HepG2 (cell line): ENCODE data around the gene MRPL58. TPM values are rescaled to one million over a fixed set of nuclear protein-coding genes. Genes with fewer than 3 reads are reported as not detected.
A peak's percentile ranks its signal among the peaks of the same experiment; 100 is the strongest.

Experiments
- ISX ChIP-seq: sonication (generic); formaldehyde crosslinking; conservative IDR thresholded peaks from 2 replicates; pipeline ENCODE4 v1.5.0; 2020; ENCODE audit warnings: missing genetic modification reagents
- JUNB ChIP-seq: sonication (generic); formaldehyde crosslinking; IDR thresholded peaks from 2 replicates; pipeline ENCODE4 v1.8.0; 2022; ENCODE audit warnings: missing genetic modification reagents, mild to moderate bottlenecking, borderline replicate concordance
- KAT2B ChIP-seq: fragments of 150-350 bp; IDR thresholded peaks from 2 replicates; pipeline ENCODE4 v1.6.1; 2014; ENCODE audit warnings: low read depth, low read length, borderline replicate concordance
- NCOA1 ChIP-seq: sonication (generic); formaldehyde crosslinking; IDR thresholded peaks from 2 replicates; pipeline ENCODE4 v1.9.0; 2021; ENCODE audit warnings: missing genetic modification reagents
- RFXAP ChIP-seq: sonication (generic); formaldehyde crosslinking; IDR thresholded peaks from 2 replicates; pipeline ENCODE4 v1.4.0; 2020; ENCODE audit warnings: missing genetic modification reagents, borderline replicate concordance
- SETDB1 ChIP-seq: sonication (generic); formaldehyde crosslinking; IDR thresholded peaks from 2 replicates; pipeline ENCODE4 v1.5.1; 2020; ENCODE audit warnings: missing genetic modification reagents, mild to moderate bottlenecking, borderline replicate concordance
- SMARCC2 ChIP-seq: fragments of 450-650 bp; IDR thresholded peaks from 2 replicates; pipeline ENCODE4 v1.6.1; 2017; ENCODE audit warnings: antibody characterized with exemption, mild to moderate bottlenecking
- SSRP1 ChIP-seq: IDR thresholded peaks from 2 replicates; pipeline ENCODE4 v1.6.1; 2016; ENCODE audit warnings: control low read depth
- TRIM22 ChIP-seq: fragments of 450-650 bp; IDR thresholded peaks from 2 replicates; pipeline ENCODE4 v1.6.1; 2017
- YEATS2 ChIP-seq: sonication (generic); formaldehyde crosslinking; IDR thresholded peaks from 2 replicates; pipeline ENCODE4 v1.4.0; 2020; ENCODE audit warnings: missing genetic modification reagents, borderline replicate concordance
- ZFP82 ChIP-seq: sonication (generic); formaldehyde crosslinking; IDR thresholded peaks from 2 replicates; pipeline ENCODE4 v1.5.1; 2020; ENCODE audit warnings: mild to moderate bottlenecking, missing genetic modification reagents, borderline replicate concordance
- ZMYM2 ChIP-seq: sonication (generic); formaldehyde crosslinking; IDR thresholded peaks from 2 replicates; pipeline ENCODE4 v1.8.0; 2022; ENCODE audit warnings: mild to moderate bottlenecking, missing genetic modification reagents
- ZNF556 ChIP-seq: sonication (generic); formaldehyde crosslinking; IDR thresholded peaks from 2 replicates; pipeline ENCODE4 v1.4.0; 2020; ENCODE audit warnings: mild to moderate bottlenecking, missing genetic modification reagents, borderline replicate concordance
- ZNF678 ChIP-seq: sonication (generic); formaldehyde crosslinking; IDR thresholded peaks from 2 replicates; pipeline ENCODE4 v1.4.0; 2020; ENCODE audit warnings: mild to moderate bottlenecking, missing genetic modification reagents
- ZNF883 ChIP-seq: sonication (generic); formaldehyde crosslinking; IDR thresholded peaks from 2 replicates; pipeline ENCODE4 v1.5.1; 2020; ENCODE audit warnings: mild to moderate bottlenecking, missing genetic modification reagents; ENCODE audit errors: not compliant biosample characterization
- polyA plus RNA-seq, 8 experiments: library from polyadenylated mRNA; depleted of rRNA in 3 of 8; stranded (reverse) in 7 of 8; unstranded in 1 of 8; fragments of >200 nt; fragmentation: Illumina TruSeq in 4 of 8; extraction: Trizol in 4 of 8; gene quantifications; 2 replicates each; pipeline versions ENCODE4 v1.2.1 to v1.2.3, GENCODE V29; 2011 to 2016; ENCODE audit warnings: low read depth in 4 of 8, missing spikeins in 1 of 8, mixed read lengths in 1 of 8; ENCODE audit not compliant: insufficient read depth in 1 of 8
- total RNA-seq, 5 experiments: library from RNA; depleted of rRNA; stranded (reverse); fragments of >200 nt; fragmentation: Illumina TruSeq; extraction: Trizol; gene quantifications; 2 replicates each; pipeline ENCODE4 v1.2.3, GENCODE V29; 2016; ENCODE audit warnings: low read depth in 1 of 5
- TF ChIP-seq, protein P1 (sequence below): sonication (generic); formaldehyde crosslinking; IDR thresholded peaks from 2 replicates; pipeline ENCODE4 v1.4.0; 2020; ENCODE audit warnings: mild to moderate bottlenecking, missing genetic modification reagents
- TF ChIP-seq, protein P2 (sequence below): sonication (generic); formaldehyde crosslinking; IDR thresholded peaks from 2 replicates; pipeline ENCODE4 v1.5.0; 2020; ENCODE audit warnings: missing genetic modification reagents

The MRPL58 gene
- total and polyA plus RNA-seq, 2 of the 13 experiments (the other 11 are each of a cell fraction or from before 2014, with no cell fraction given), result 44.9 to 68.9 TPM

DNA sequence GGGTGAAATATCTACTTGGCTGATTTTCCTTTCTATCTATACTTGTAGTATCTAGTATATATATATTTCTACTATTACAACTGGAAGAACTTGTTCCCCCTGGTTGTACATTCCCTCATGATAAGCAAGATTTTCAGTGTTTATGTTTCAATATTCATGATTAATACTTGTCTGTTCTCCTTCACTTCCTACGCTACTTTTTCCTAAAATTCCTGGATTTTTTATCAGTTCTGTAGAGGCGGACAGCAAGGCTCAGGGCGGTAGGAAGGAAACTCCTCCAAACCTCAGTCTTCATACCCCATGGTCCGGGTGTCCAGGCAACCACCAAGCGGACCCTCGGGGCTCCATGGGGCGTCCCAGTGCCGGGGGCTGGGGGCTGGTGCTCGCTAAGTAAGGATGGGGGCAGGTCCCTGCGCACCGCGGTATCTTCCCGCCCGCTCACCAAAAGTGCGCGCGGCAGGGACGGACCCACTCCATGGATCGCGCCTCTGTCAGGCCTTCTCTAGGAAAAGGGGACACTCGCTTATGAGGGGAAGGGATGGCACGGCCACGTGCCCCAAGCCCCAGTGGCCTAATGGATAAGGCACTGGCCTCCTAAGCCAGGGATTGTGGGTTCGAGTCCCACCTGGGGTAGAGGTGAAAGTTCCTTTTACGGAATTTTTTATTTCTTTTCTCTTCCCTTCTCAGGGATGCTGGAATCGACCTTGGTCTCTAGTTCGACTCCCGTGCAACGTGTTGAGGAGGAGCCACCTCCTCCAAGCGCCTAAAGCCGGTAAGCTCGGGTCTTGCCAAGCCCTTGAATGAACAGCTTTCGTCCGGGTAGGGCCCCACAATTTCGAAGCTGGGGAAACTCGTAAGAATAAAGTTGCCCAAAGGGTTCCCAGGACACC, 21.1 kb downstream of the MRPL58 start (continued):
- TF ChIP-seq, protein P1, sequence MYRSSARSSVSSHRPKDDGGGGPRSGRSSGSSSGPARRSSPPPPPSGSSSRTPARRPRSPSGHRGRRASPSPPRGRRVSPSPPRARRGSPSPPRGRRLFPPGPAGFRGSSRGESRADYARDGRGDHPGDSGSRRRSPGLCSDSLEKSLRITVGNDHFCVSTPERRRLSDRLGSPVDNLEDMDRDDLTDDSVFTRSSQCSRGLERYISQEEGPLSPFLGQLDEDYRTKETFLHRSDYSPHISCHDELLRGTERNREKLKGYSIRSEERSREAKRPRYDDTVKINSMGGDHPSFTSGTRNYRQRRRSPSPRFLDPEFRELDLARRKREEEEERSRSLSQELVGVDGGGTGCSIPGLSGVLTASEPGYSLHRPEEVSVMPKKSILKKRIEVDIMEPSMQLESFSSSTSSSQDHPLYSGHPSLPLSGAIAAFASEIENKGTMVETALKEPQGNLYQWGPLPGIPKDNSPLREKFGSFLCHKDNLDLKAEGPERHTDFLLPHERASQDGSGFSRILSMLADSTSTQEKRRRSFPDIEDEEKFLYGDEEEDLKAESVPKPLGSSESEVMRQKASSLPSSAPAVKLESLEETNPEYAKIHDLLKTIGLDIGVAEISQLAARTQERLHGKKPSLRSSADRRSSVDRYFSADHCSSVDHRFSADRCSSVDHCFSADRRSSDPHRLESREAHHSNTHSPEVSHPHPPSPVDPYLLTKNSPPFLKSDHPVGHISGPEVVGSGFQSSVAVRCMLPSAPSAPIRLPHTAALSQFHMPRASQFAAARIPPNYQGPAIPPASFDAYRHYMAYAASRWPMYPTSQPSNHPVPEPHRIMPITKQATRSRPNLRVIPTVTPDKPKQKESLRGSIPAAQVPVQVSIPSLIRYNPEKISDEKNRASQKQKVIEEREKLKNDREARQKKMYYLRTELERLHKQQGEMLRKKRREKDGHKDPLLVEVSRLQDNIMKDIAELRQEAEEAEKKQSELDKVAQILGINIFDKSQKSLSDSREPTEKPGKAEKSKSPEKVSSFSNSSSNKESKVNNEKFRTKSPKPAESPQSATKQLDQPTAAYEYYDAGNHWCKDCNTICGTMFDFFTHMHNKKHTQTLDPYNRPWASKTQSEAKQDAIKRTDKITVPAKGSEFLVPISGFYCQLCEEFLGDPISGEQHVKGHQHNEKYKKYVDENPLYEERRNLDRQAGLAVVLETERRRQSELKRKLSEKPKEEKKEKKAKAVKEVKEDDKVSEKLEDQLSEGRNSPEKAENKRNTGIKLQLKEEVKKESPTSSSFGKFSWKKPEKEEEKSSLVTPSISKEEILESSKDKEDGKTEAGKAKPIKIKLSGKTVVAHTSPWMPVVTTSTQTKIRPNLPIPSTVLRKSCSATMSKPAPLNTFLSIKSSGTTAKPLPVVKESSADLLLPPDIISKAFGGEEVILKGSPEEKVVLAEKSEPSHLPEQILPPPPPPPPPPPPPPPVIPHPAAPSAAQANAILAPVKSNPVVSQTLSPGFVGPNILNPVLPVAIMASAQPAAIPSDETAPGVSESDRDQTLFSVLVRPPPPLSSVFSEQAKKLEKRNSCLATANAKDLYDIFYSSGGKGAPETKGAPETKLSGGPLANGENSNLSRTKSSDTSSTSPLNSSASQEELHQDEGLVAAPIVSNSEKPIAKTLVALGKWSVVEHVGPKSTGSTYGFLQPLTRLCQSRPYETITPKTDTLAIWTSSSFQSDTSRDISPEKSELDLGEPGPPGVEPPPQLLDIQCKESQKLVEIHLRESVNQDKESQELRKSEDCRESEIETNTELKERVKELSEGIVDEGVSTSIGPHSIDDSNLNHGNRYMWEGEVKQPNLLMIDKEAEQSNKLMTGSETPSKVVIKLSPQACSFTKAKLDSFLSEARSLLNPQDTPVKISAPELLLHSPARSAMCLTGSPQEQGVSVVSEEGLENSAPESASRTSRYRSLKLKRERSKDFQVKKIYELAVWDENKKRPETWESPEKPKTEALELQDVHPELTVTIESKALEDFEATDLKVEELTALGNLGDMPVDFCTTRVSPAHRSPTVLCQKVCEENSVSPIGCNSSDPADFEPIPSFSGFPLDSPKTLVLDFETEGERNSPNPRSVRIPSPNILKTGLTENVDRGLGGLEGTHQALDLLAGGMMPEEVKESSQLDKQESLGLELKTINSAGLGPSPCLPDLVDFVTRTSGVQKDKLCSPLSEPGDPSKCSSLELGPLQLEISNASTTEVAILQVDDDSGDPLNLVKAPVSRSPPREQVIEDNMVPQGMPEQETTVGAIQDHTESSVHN, result peak; percentile 96
- TF ChIP-seq JUNB (CRISPR knock-in tag) (no peak), TRIM22 (no peak), ZNF678 (no peak; the same call in 1 of the 2 replicates), YEATS2 (CRISPR knock-in tag) (peak; percentile 67; the same call in 1 of the 2 replicates), KAT2B (no peak), NCOA1 (CRISPR knock-in tag) (peak; percentile 80), ISX (CRISPR knock-in tag) (peak; percentile 24; the same call in 1 of the 2 replicates), SETDB1 (0 out of 2 replicates have a peak, but pooled peaks have one; percentile 36), ZNF883 (CRISPR knock-in tag) (no peak), RFXAP (no peak; the same call in 1 of the 2 replicates), SMARCC2 (no peak), ZFP82 (CRISPR knock-in tag) (0 out of 2 replicates have a peak, but pooled peaks have one; percentile 25), ZNF556 (CRISPR knock-in tag) (peak; percentile 98), SSRP1 (CRISPR knock-in tag) (no peak), ZMYM2 (CRISPR knock-in tag) (no peak; the same call in none of the 2 replicates)
- TF ChIP-seq, protein P2, sequence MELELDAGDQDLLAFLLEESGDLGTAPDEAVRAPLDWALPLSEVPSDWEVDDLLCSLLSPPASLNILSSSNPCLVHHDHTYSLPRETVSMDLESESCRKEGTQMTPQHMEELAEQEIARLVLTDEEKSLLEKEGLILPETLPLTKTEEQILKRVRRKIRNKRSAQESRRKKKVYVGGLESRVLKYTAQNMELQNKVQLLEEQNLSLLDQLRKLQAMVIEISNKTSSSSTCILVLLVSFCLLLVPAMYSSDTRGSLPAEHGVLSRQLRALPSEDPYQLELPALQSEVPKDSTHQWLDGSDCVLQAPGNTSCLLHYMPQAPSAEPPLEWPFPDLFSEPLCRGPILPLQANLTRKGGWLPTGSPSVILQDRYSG (CRISPR knock-in tag), result no peak
